Endothelial cell of hepatic sinusoid (primary cell): ENCODE results near the gene ZHX3.

ENCODE experiments used
- in situ Hi-C: cut with HindIII; loops from 2 replicates; pipeline ENCODE4 v1.10.0; 2017; ENCODE audit warnings: low sequenced_read_pairs

The ZHX3 gene

GRCh38 chr20:41161886-41162285, 155.6 kb downstream of the ZHX3 start:
- in situ Hi-C loops: no loop called here

GRCh38 chr20:41160686-41161085, 156.8 kb downstream of the ZHX3 start:
- in situ Hi-C loops: no loop called here

GRCh38 chr20:41159547-41159946, 158.0 kb downstream of the ZHX3 start:
- in situ Hi-C loops: no loop called here

- in situ Hi-C loops: no loop called here
Measured at GRCh38 chr20:41158082-41158625, 159.4 kb downstream of the ZHX3 start.

GRCh38 chr20:41155261-41155660, 162.3 kb downstream of the ZHX3 start:
- in situ Hi-C loops: no loop called here

DNA sequence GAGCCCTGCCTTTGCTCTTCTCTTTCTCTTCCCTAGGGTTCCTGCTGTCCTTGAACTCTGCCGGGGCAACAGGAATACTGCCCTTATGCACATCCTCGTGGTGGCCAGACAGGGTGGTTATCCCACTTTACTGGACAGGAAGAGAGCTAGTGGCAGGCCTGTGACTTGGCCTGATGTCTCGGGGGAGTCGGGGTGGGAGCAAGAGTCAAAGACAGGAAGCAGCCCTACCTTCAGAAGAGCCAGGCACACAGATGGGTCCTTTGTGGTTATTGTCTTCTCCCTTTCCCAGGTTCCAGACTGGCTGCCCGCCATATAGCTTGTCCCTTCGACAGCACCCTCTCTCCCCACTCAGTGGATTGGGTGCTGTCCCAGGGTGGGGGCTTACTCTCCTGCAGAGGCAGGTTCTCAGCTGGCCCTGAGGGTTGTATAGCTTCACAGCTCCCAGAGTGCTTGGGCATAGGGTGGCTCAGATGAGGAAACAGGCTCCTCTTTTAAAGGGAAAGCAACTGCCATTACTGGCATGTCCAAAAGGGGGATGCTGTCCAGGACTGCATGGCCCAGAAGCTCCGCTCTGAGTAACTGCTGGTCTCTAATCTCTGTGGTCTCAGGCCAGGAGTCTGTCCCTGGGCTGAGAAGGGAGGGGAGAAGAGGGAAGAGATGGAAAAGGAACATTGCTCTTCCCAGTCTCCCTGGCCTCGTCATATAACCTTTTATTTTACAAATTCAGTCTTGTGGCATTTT, 162.9 kb downstream of the ZHX3 start:
- in situ Hi-C loops: no loop called here

DNA sequence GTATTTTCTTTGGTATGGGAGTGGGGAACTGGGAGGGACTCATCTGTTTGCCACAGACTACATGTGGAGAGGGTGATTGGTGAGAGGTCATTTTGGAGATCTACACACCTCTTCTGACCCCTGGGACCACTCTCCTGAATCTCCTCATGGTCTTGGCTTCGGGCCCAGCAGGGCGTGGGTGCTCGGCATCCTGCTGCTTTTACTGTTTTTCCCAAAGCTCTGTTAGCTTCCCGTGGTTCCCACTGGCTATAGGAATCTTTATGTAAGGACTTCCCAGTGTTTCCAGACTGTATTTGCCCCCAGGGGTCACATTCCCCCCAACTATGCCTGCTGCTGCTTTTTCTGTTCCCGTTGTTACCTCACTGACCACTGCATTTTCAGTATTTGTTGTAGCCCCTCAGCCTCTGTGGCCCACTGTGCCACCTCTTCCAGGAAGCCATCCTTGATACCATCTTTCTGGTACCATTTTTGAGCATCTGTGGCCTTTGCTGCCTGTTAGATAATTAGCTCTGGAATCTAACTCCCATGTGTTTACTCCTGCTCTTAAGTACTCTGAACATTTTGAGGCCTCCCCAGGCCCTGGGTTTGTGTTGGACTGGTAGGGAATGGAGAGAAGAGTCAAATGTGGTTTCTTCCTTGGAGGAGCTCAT, 165.3 kb downstream of the ZHX3 start:
- in situ Hi-C loops: no loop called here

DNA sequence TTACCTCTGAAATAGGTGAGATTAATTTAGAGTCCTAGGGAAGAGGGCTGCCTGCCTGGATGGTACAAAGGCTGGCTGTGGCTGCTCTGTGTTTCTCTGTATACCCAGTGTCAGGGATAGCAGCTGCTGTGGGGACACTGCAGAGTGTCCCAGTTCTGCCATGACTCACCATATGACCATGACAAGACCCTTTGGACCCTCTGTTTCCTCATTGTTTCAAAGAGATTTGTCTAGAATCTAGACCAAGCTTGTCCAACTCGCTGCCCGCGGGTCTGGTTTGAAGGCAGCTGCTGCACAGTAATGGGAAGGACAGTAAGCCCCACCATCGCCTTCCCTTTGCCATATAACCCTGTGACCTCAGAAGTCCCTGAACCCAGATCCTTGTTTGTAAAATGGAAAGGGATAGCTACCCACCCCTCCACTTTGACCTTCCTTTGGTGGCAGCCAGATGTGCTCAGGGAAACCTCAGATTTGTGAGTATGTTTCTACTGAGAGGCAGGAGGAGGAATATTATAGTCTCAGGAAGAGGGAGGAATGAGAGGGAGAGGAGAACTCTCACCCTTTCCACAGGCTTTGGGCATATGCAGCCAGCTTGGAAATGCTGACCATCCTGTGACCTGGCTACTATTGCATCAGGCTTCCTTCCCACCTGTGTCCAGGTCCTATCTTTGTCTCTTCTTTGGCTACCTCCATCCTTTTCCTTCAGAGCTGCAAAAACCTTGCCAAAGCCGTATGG, 166.2 kb downstream of the ZHX3 start:
- in situ Hi-C loops: no loop called here

GRCh38 chr20:41150664-41151063, 166.9 kb downstream of the ZHX3 start:
- in situ Hi-C loops: no loop called here

DNA sequence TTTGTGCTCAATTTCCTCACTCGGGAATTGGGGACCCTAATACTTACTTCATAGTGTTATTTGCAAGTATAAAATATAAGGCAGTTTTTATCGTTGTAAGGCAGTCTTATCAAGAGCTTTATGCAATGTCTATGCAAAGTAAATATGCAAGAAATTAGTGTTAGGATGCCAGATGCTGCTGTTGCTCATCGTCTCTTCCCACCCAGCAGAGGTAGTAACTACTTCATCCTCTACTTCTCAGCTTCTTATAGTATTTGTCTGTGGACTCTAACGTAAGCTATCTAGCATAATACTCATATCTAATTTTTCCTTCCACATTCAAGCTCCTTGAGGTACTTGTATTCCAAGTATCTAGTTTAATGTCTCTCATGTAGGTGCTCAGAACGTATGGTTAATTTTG, 168.6 kb downstream of the ZHX3 start:
- in situ Hi-C loops: no loop called here

DNA sequence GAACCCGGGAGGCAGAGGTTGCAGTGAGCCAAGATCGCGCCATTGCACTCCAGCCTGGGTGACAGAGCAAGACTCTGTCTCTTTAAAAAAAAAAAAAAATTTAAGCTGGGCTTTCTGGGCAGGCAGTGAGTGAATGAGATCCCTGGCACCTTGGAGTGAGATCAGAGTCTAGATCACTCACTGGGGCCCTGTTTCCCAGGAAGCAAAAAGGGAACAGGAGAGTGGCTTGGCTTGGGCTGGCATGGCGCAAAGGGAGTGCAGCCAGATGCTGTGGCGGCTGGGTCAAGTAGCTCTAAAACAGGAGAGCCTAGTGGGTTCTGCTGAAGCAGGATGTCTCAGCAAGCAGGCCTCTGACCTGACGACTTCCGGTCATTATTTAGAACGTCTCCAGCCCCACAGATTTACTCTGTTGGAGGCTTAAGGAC, 169.8 kb downstream of the ZHX3 start:
- in situ Hi-C loops: no loop called here

DNA sequence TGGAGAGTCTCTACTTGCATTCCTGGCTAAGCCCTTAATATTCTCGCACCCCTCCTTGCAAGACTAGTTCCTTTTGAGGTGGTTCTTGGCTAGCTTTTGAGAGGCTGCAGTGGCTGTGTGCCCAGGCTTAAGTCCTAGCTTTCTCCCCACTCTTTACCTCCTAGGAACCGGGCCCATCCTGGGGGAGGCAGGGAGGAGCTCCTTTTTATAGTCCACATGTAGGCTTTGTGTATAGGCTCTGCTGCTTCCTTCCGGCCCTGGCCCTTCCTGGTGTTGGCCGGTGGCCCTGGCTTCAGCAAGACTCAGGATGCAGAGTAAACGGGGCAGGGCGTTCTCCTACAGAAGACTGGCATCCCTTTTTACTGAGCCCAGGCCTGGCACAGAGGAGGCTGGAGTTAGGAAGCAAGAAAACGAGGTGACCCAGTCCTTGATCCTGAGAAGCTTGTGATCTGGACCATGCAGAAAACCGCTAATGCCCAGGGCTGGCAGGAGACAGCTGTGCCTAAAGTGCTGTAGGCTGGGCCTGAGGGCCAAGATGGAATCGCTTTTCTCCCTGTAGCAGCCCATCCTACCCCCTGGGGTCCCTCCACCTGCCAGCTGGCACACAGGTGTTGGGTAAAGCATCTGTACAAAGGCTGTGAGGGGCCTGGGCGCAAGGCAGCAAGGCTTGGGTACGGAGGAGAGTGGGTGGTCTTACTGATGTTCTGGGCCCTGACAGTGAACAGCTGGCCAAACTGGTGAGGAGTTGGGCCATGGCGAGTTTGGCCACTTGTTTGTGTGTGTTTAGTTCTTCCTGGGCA, 171.5 kb downstream of the ZHX3 start:
- in situ Hi-C loops: no loop called here

GRCh38 chr20:41145317-41145716, 172.2 kb downstream of the ZHX3 start:
- in situ Hi-C loops: no loop called here

GRCh38 chr20:41143354-41143753, 174.2 kb downstream of the ZHX3 start:
- in situ Hi-C loops: no loop called here

- in situ Hi-C loops: no loop called here
Measured at GRCh38 chr20:41142919-41143318, 174.6 kb downstream of the ZHX3 start.

DNA sequence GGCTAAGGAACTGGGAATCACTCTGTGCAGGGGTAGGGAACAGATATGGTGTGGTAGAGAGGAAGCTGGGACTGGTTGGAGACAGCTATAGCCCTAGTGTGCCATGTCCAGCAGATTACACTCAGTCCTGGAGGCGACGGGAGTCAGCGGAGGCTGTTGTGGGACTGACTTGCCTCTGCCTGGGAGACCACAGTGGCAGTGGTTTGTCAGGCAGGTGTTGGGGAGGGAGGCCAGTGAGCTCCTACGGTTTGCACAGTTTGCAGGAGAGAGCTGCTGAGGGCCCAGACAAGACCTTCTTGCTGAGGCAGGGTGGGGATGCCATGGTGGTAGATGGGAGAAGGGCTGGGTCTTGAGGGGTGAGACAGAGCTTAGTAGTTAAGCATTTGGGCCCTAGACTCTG, 175.3 kb downstream of the ZHX3 start:
- in situ Hi-C loops: no loop called here

DNA sequence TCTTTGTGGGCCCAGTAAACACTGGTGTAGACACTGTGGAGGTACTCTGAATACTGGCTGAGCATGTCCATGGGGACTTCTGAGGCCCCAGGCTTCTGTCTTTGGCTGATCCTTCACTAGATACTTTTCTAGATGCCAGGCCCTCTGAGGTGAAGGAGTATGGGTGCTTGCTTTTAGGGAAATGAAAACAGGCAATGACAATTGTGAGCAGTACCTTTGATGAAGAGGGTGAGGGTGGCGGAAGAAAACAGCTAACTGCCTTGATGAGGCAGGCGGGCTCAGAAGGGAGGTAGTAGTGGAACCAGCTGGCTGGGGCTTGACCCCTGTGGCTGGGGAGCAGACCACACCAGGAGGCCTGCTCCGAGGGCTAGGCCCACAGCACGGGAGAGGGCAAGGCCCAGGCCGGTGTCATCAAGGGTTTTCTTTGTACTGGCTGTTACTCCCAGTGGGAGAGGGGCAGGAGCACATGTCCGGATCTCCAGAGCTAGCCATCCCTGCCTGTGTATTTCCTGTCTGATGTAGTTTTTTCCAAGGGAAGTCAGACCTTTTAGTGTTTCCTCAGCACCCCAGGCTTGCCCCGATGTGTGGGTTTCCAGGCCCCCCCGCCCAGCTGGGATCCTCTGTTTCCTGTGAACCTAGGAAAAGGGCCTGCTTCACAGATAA, 176.2 kb downstream of the ZHX3 start:
- in situ Hi-C loops: no loop called here

DNA sequence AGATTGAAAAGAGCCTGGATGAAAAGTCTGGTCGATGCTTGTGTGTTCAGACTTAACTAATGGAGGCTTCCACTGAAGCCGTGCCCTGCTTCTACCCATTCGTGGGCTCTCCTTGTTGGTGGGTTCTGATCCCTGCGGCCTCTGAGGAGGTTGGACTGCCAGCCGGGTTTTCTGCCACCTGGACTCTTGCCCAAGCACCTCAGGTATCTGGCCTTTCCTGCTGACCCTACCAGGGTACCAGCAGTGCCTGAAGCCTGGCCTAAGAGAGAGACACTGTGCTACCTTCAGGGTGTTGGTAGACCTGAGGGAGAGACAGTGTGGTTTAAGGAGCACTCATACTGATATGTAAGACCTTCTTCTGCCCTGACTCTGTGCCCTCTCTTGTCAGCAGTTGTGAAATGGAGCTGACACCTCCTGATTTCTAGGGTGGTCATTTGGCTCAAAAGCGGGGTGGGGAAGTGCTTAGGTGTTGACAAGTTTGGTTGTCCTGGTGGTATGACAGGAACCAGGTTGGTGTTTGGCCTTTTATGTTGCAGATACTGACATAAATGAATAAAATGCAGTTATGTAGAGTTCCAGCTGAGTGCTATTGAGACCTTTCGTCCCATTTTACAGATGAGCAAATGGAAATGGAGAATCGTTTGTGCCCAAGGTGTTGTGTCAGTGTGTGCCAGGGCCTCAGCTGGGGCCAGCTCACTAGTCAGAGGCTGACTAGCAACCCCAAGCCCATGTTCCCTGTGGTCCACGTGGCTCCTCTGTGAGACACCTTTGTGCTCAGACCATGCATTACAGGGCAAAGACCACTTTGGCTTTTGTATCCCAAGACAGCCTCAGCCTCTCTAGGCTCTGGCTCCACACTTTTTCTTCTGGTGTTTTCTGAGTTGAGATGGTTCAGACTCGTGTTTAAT, 177.1 kb downstream of the ZHX3 start:
- in situ Hi-C loops: no loop called here
